ENCODE measurements around the gene AGAP1.

AGAP1 gene

GRCh38 chr2:235859651-235860050 is 365.8 kb downstream of the AGAP1 start:
- peak; percentile 52 for DNase-seq

- no peak for DNase-seq
Measured at GRCh38 chr2:235860111-235860510, 366.3 kb downstream of the AGAP1 start.

- DNase-seq, result no peak
Measured at GRCh38 chr2:235860871-235861270, 367.0 kb downstream of the AGAP1 start.

GRCh38 chr2:235861383-235861782 is 367.5 kb downstream of the AGAP1 start:
- no peak for DNase-seq

GRCh38 chr2:235863414-235863813 is 369.6 kb downstream of the AGAP1 start:
- no peak for DNase-seq

GRCh38 chr2:235864302-235864701 is 370.5 kb downstream of the AGAP1 start:
- DNase-seq, result no peak

- no peak for DNase-seq
Measured at GRCh38 chr2:235864733-235865515, 371.1 kb downstream of the AGAP1 start.

- DNase-seq, result no peak
Measured at GRCh38 chr2:235866373-235866772, 372.5 kb downstream of the AGAP1 start.

- DNase-seq, result no peak
Measured at GRCh38 chr2:235868224-235868623, 374.4 kb downstream of the AGAP1 start.

- DNase-seq, result no peak
Measured at GRCh38 chr2:235868645-235869044, 374.8 kb downstream of the AGAP1 start.

- DNase-seq, result no peak
Measured at GRCh38 chr2:235870515-235870914, 376.7 kb downstream of the AGAP1 start.

- DNase-seq, result no peak
Measured at GRCh38 chr2:235876099-235876679, 382.3 kb downstream of the AGAP1 start.

GRCh38 chr2:235877275-235877802 is 383.5 kb downstream of the AGAP1 start:
- no peak for DNase-seq

- no peak for DNase-seq
Measured at GRCh38 chr2:235879116-235879515, 385.3 kb downstream of the AGAP1 start.

- DNase-seq, result no peak
Measured at GRCh38 chr2:235883675-235884074, 389.8 kb downstream of the AGAP1 start.

- DNase-seq, result no peak
Measured at GRCh38 chr2:235889302-235889630, 395.4 kb downstream of the AGAP1 start.

GRCh38 chr2:235893129-235893698 is 399.4 kb downstream of the AGAP1 start:
- DNase-seq, result no peak

GRCh38 chr2:235894839-235895238 is 401.0 kb downstream of the AGAP1 start:
- DNase-seq, result no peak

GRCh38 chr2:235896061-235896460 is 402.2 kb downstream of the AGAP1 start:
- DNase-seq, result no peak

- no peak for DNase-seq
Measured at GRCh38 chr2:235897992-235898391, 404.1 kb downstream of the AGAP1 start.

- DNase-seq, result no peak
Measured at GRCh38 chr2:235898766-235899165, 404.9 kb downstream of the AGAP1 start.

GRCh38 chr2:235900631-235901030 is 406.8 kb downstream of the AGAP1 start:
- no peak for DNase-seq

- DNase-seq, result no peak
Measured at GRCh38 chr2:235901243-235901642, 407.4 kb downstream of the AGAP1 start.

Data from activated effector memory CD4-positive, alpha-beta T cell treated with anti-CD3 and anti-CD28 coated beads, Interleukin-2, amount 50 U/mL, for 16 hours (primary cell).